Left ventricle myocardium inferior (tissue), 1 donor: Measurements from ENCODE around the gene PLCXD3. TPM values are rescaled to one million over a fixed set of nuclear protein-coding genes. Genes with fewer than 3 reads are reported as not detected.

Experiments used
- DNase-seq: peaks from one replicate; pipeline ENCODE4 v3.0.0-alpha.2; 2020
- H3K27ac ChIP-seq: fragments of 200-600 bp; replicated peaks from 2 replicates; pipeline ENCODE4 v1.8.0; 2021
- H3K27me3 ChIP-seq: fragments of 200-600 bp; 2 replicates; pipeline ENCODE4 v1.8.0; 2021; ENCODE audit warnings: low read depth
- H3K36me3 ChIP-seq: fragments of 200-600 bp; 2 replicates; pipeline ENCODE4 v1.8.0; 2021
- H3K4me1 ChIP-seq: fragments of 200-600 bp; 2 replicates; pipeline ENCODE4 v1.8.0; 2021
- H3K4me3 ChIP-seq: fragments of 200-600 bp; 2 replicates; pipeline ENCODE4 v1.8.0; 2021; ENCODE audit warnings: mild to moderate bottlenecking, moderate library complexity
- H3K9me3 ChIP-seq: fragments of 200-600 bp; replicated peaks from 2 replicates; pipeline ENCODE4 v1.8.0; 2021
- intact Hi-C: fragments of 100-400 bp; cut with micrococcal nuclease; formaldehyde crosslinking; loops from one replicate; pipeline ENCODE4 v1.11.0; 2022
- total RNA-seq: library from RNA; stranded (reverse); fragmentation: NEBNext Ultra II Directional; extraction: Animal tissue kit (Norgen Biotek cat#: 25700); gene quantifications from one replicate; pipeline ENCODE4 v1.2.1, GENCODE V29; 2021
- TF ChIP-seq, protein P1 (sequence below): fragments of 200-600 bp; IDR thresholded peaks from 2 replicates; pipeline ENCODE4 v1.8.0; 2021; ENCODE audit warnings: antibody characterized with exemption, mild to moderate bottlenecking, borderline replicate concordance
- donor health status: DM: no; HTN: yes; CAD: no; lungs with severe emphysema.

Gene PLCXD3
- total RNA-seq, 1 donor from 2014 or later, result 73.1 TPM

DNA sequence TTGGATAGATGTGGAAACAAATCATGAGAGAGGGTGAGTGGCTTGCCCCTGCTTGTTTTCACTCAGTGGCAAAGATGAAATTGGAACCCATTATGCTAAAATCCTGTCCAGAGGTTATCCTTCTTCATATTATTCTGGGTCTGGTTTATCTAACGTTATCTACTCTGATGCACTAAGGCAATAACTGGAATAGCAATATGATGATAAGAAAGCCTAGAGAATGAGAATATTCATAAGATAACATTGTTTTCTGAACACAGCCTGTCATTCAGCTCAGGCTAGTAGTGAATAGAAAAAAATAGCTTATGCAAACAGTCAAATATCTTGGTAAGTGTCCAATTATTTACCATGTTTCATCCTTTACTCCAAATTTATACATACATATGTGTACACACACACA, 165.1 kb downstream of the PLCXD3 start:
- intact Hi-C loops, result no loop called here
- H3K4me1 ChIP-seq, result peaks cover 72% of the 10 kb centered on the region
- no peak overlapping the region for H3K4me3 ChIP-seq
- H3K27me3 ChIP-seq, result no peaks in the 10 kb centered on the region
- H3K9me3 ChIP-seq, result no peaks in the 10 kb centered on the region
- TF ChIP-seq, protein P1, sequence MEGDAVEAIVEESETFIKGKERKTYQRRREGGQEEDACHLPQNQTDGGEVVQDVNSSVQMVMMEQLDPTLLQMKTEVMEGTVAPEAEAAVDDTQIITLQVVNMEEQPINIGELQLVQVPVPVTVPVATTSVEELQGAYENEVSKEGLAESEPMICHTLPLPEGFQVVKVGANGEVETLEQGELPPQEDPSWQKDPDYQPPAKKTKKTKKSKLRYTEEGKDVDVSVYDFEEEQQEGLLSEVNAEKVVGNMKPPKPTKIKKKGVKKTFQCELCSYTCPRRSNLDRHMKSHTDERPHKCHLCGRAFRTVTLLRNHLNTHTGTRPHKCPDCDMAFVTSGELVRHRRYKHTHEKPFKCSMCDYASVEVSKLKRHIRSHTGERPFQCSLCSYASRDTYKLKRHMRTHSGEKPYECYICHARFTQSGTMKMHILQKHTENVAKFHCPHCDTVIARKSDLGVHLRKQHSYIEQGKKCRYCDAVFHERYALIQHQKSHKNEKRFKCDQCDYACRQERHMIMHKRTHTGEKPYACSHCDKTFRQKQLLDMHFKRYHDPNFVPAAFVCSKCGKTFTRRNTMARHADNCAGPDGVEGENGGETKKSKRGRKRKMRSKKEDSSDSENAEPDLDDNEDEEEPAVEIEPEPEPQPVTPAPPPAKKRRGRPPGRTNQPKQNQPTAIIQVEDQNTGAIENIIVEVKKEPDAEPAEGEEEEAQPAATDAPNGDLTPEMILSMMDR, result no peak
- DNase-seq, result no peak
- no peaks in the 10 kb centered on the region for H3K36me3 ChIP-seq
- peak overlapping the region; percentile 2 for H3K27ac ChIP-seq

DNA sequence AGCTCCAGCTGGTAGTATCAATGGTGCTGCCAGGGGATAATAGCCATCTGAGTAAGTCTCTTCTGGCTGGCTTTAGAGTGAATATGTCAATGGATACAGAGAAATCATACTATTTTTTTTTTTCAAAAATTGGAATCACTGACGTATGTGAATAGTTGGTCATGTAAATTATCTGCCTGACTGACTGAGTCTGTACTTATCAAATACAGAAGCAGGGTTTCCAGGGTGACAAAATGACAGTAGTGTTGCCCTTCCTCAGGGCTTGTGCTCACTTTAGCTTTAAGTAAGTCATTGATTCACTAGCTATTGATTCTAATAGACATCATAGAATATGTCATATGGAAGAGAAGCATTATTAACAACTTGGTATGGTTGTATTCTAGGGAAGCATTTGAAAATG, 171.1 kb downstream of the PLCXD3 start:
- Histone ChIP-seq H3K27me3 (no peaks in the 10 kb centered on the region), H3K27ac (no peak overlapping the region), H3K36me3 (no peaks in the 10 kb centered on the region), H3K4me1 (peaks cover 72% of the 10 kb centered on the region), H3K9me3 (no peaks in the 10 kb centered on the region), H3K4me3 (no peak overlapping the region)
- TF ChIP-seq, protein P1, result no peak
- no peak for DNase-seq
- intact Hi-C loops, result no loop called here

DNA sequence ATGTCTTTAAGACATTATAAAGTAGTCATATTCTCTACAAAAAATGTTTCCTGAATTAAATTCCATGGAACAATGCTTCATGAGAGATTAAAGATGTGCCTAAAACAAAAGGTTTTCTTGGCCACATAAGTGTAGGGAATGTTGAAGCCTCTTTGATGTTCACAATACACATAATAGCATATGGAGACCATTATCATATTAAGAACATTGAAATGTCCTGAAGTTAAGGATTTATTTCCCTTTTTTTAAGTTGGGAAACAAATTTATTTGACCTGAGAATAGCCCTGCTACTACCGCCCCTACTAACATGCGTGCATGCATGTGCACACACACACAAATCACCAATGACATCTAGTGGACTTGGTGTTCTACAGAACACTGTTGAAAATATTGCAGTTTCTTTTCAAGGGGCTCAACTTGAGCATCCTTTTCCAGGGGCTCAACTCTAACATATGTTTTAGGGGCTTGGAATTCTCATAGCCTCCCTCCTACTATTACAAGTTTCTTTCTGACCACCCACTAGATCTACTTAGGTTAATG, 172.2 kb downstream of the PLCXD3 start:
- Histone ChIP-seq H3K9me3 (no peaks in the 10 kb centered on the region), H3K4me1 (peaks cover 78% of the 10 kb centered on the region), H3K27ac (peak overlapping the region; percentile 1), H3K27me3 (no peaks in the 10 kb centered on the region), H3K36me3 (no peaks in the 10 kb centered on the region), H3K4me3 (no peak overlapping the region)
- DNase-seq, result no peak
- TF ChIP-seq, protein P1, result no peak
- intact Hi-C loops, result no loop called here

DNA sequence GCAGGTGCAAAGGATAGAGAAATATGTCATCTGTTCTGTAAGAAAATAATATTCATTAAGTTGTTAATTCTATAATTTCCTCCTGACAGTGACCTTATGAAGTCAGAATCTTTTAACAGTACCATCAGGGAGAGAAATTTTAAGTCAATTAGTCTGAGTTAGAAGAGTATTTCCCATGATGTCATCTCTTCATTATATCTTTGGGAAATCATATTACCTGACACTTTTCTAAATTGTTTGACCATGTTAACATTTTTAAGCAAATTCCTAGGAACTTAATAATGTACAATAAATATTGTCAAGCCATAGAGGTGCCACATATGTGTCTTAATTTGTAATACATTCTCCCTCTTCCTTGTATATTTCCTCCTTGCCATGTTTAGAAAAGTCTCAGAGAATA, 172.7 kb downstream of the PLCXD3 start:
- DNase-seq, result no peak
- H3K9me3 ChIP-seq, result no peaks in the 10 kb centered on the region
- H3K27ac ChIP-seq, result peak overlapping the region; percentile 79
- no peaks in the 10 kb centered on the region for H3K36me3 ChIP-seq
- intact Hi-C loops, result no loop called here
- H3K4me1 ChIP-seq, result peaks cover 79% of the 10 kb centered on the region
- TF ChIP-seq, protein P1, result no peak
- no peaks in the 10 kb centered on the region for H3K27me3 ChIP-seq
- no peak overlapping the region for H3K4me3 ChIP-seq

DNA sequence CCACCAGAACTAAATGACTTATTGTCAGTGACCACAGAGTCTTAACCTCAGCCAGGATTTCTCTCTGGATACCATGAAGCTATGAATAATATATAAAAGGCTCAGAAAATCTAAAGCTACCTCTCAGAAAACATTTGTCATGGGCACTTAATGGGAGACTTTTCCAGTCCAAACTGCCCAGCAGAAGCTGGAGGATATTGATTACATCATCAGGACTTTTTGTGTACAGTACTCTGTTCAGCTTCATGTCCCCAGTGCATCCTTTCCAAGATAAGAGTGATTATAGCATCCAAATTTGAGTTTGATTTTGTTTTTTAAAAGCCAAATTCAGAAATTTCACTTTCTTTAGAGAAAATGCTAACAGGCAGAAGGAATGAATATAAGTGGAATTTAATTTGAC, 173.2 kb downstream of the PLCXD3 start:
- intact Hi-C loops, result no loop called here
- Histone ChIP-seq H3K36me3 (no peaks in the 10 kb centered on the region), H3K9me3 (no peaks in the 10 kb centered on the region), H3K27ac (peak overlapping the region; percentile 79), H3K4me3 (no peak overlapping the region), H3K4me1 (peaks cover 79% of the 10 kb centered on the region), H3K27me3 (no peaks in the 10 kb centered on the region)
- TF ChIP-seq, protein P1, result no peak
- DNase-seq, result no peak
